GM21515 (cell line): ENCODE measurements around the gene ITPR1.

Experiments
- ATAC-seq: cut with Tn5 transposase; IDR thresholded peaks from one replicate; pipeline ENCODE4 v1.9.1; 2021; ENCODE audit not compliant: unreplicated experiment

The ITPR1 gene

GRCh38 chr3:4711680-4711992 lies 218.5 kb downstream of the ITPR1 start:
- ATAC-seq = peak; percentile 14

- no peak for ATAC-seq
Measured at GRCh38 chr3:4712109-4712508, 219.0 kb downstream of the ITPR1 start.

GRCh38 chr3:4714045-4714444 lies 220.9 kb downstream of the ITPR1 start:
- ATAC-seq = no peak

GRCh38 chr3:4716266-4716665 lies 223.1 kb downstream of the ITPR1 start:
- ATAC-seq = no peak

- ATAC-seq = no peak
Measured at GRCh38 chr3:4716706-4717362, 223.7 kb downstream of the ITPR1 start.

GRCh38 chr3:4717363-4717740 lies 224.2 kb downstream of the ITPR1 start:
- no peak for ATAC-seq

GRCh38 chr3:4718179-4718736 lies 225.1 kb downstream of the ITPR1 start:
- ATAC-seq = no peak

- no peak for ATAC-seq
Measured at GRCh38 chr3:4719046-4719501, 225.9 kb downstream of the ITPR1 start.

GRCh38 chr3:4720316-4721075 lies 227.3 kb downstream of the ITPR1 start:
- ATAC-seq = no peak

- ATAC-seq = no peak
Measured at GRCh38 chr3:4721511-4721911, 228.4 kb downstream of the ITPR1 start.

GRCh38 chr3:4722103-4722502 lies 229.0 kb downstream of the ITPR1 start:
- no peak for ATAC-seq

GRCh38 chr3:4724051-4724629 lies 231.0 kb downstream of the ITPR1 start:
- ATAC-seq = no peak

GRCh38 chr3:4726549-4726948 lies 233.4 kb downstream of the ITPR1 start:
- no peak for ATAC-seq

- no peak for ATAC-seq
Measured at GRCh38 chr3:4729061-4729973, 236.2 kb downstream of the ITPR1 start.

GRCh38 chr3:4730719-4731118 lies 237.6 kb downstream of the ITPR1 start:
- ATAC-seq = no peak

- no peak for ATAC-seq
Measured at GRCh38 chr3:4731543-4732111, 238.5 kb downstream of the ITPR1 start.

GRCh38 chr3:4732925-4733324 lies 239.8 kb downstream of the ITPR1 start:
- ATAC-seq = no peak

GRCh38 chr3:4734454-4734853 lies 241.3 kb downstream of the ITPR1 start:
- ATAC-seq = no peak

GRCh38 chr3:4735243-4735642 lies 242.1 kb downstream of the ITPR1 start:
- no peak for ATAC-seq

- no peak for ATAC-seq
Measured at GRCh38 chr3:4736284-4736861, 243.2 kb downstream of the ITPR1 start.
